PFSK-1 (cell line): ENCODE data around the gene ACSL3.

Source experiments
- SIN3A ChIP-seq: IDR thresholded peaks from 2 replicates; pipeline ENCODE4 v1.6.1; 2012; ENCODE audit warnings: mild to moderate bottlenecking, low read length, moderate library complexity, borderline replicate concordance; ENCODE audit not compliant: insufficient read depth
- TAF1 ChIP-seq: IDR thresholded peaks from 2 replicates; pipeline ENCODE4 v1.6.1; 2012; ENCODE audit warnings: low read length, control low read depth, borderline replicate concordance; ENCODE audit not compliant: insufficient read depth

- TF ChIP-seq TAF1 (no peak), SIN3A (no peak)
These were observed 31.1 kb downstream of the ACSL3 start for GRCh38 chr2:222891890-222892289.
